Prostate gland (tissue), 2 donors: ENCODE measurements around the gene TBX15.

Source experiments
- POLR2A ChIP-seq: fragments of 450-650 bp; IDR thresholded peaks from one replicate; pipeline ENCODE4 v1.6.1; 2016; ENCODE audit warnings: antibody characterized with exemption, mild to moderate bottlenecking
- POLR2AphosphoS5 ChIP-seq: sonication (generic); formaldehyde crosslinking; IDR thresholded peaks from one replicate; pipeline ENCODE4 v1.6.1; 2017; ENCODE audit warnings: antibody characterized with exemption
- TF ChIP-seq, protein P1 (sequence below), 4 experiments: fragments of 200-600 bp in 2 of 4; fragments of 450-650 bp in 2 of 4; sonication (generic) in 2 of 4; IDR thresholded peaks; 1 replicate in 3 of 4; 2 replicates in 1 of 4; pipeline ENCODE4 v1.5.1; 2016 to 2019; ENCODE audit warnings: antibody characterized with exemption in 4 of 4, mild to moderate bottlenecking in 2 of 4, moderate library complexity in 2 of 4

DNA sequence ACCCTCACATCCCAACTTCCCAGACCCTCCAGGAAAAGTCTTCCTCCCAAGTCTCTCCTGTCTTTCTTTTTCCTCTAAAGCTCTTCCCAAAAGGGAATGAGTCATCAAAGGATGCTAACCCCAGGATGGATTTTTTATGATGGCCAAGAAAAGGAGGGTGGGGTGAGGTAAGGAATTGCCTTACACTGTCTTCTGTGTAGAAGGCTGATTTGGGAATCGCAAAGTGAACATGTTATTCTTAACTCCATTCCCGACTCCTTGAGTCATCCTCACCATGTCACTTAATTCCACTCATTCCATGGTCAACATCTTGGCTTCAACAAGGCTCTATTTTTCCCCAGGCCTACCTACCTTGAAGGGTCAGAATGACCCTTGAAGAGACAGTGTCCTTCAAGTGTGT, 44.0 kb downstream of the TBX15 start:
- TF ChIP-seq, protein P1, sequence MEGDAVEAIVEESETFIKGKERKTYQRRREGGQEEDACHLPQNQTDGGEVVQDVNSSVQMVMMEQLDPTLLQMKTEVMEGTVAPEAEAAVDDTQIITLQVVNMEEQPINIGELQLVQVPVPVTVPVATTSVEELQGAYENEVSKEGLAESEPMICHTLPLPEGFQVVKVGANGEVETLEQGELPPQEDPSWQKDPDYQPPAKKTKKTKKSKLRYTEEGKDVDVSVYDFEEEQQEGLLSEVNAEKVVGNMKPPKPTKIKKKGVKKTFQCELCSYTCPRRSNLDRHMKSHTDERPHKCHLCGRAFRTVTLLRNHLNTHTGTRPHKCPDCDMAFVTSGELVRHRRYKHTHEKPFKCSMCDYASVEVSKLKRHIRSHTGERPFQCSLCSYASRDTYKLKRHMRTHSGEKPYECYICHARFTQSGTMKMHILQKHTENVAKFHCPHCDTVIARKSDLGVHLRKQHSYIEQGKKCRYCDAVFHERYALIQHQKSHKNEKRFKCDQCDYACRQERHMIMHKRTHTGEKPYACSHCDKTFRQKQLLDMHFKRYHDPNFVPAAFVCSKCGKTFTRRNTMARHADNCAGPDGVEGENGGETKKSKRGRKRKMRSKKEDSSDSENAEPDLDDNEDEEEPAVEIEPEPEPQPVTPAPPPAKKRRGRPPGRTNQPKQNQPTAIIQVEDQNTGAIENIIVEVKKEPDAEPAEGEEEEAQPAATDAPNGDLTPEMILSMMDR (IDR thresholded peaks at IDR 0.05): no peak
- TF ChIP-seq POLR2AphosphoS5: no peak
- no peak for TF ChIP-seq POLR2A
